SK-N-SH treated with all-trans-retinoic acid at 6 μM for 48 hours (cell line): Measurements from ENCODE around the gene CDYL.

ENCODE experiments used
- ATAC-seq: fragments of 200-7000 bp; cut with Tn5 transposase; 3 replicates; pipeline ENCODE4 v1.9.1; 2020; ENCODE audit warnings: mild to moderate bottlenecking, moderate library complexity
- ARNTL ChIP-seq: fragments of 450-650 bp; formaldehyde crosslinking; IDR thresholded peaks from 2 replicates; pipeline ENCODE4 v1.5.0; 2020; ENCODE audit warnings: low read depth, mild to moderate bottlenecking, moderate library complexity, borderline replicate concordance
- CREB5 ChIP-seq: fragments of 250-450 bp; sonication (Bioruptor Pico); IDR thresholded peaks from 2 replicates; pipeline ENCODE4 v1.5.1; 2020; ENCODE audit warnings: low read depth, mild to moderate bottlenecking, moderate library complexity
- CSDC2 ChIP-seq: fragments of 250-450 bp; sonication (Bioruptor Pico); IDR thresholded peaks from 2 replicates; pipeline ENCODE4 v1.5.0; 2020; ENCODE audit warnings: mild to moderate bottlenecking, moderate library complexity
- CSRNP3 ChIP-seq: fragments of 250-450 bp; sonication (Bioruptor Pico); IDR thresholded peaks from 2 replicates; pipeline ENCODE4 v1.5.1; 2021; ENCODE audit warnings: mild to moderate bottlenecking, moderate library complexity
- ESRRG ChIP-seq: fragments of 250-450 bp; sonication (Bioruptor Pico); IDR thresholded peaks from 2 replicates; pipeline ENCODE4 v1.6.1; 2021; ENCODE audit warnings: mild to moderate bottlenecking
- GLIS3 ChIP-seq: fragments of 250-450 bp; sonication (Bioruptor Pico); IDR thresholded peaks from 2 replicates; pipeline ENCODE4 v1.5.0; 2020; ENCODE audit warnings: mild to moderate bottlenecking, moderate library complexity
- PATZ1 ChIP-seq: fragments of 250-450 bp; sonication (Bioruptor Pico); IDR thresholded peaks from 2 replicates; pipeline ENCODE4 v1.8.0; 2020; ENCODE audit warnings: mild to moderate bottlenecking, moderate library complexity, borderline replicate concordance
- POU6F1 ChIP-seq: fragments of 250-450 bp; sonication (Bioruptor Pico); IDR thresholded peaks from 2 replicates; pipeline ENCODE4 v1.8.0; 2021; ENCODE audit warnings: low read depth, mild to moderate bottlenecking, moderate library complexity, borderline replicate concordance
- PPARA ChIP-seq: fragments of 250-450 bp; sonication (Bioruptor Pico); IDR thresholded peaks from 2 replicates; pipeline ENCODE4 v1.5.0; 2020; ENCODE audit warnings: mild to moderate bottlenecking, borderline replicate concordance
- RARB ChIP-seq: fragments of 250-450 bp; sonication (Bioruptor Pico); IDR thresholded peaks from 2 replicates; pipeline ENCODE4 v1.8.0; 2021; ENCODE audit warnings: mild to moderate bottlenecking, moderate library complexity
- SNAI2 ChIP-seq: fragments of 250-450 bp; sonication (Bioruptor Pico); IDR thresholded peaks from 2 replicates; pipeline ENCODE4 v1.5.0; 2020; ENCODE audit warnings: mild to moderate bottlenecking, moderate library complexity
- TCF4 ChIP-seq: fragments of 250-450 bp; sonication (Bioruptor Pico); IDR thresholded peaks from 2 replicates; pipeline ENCODE4 v1.8.0; 2021; ENCODE audit warnings: mild to moderate bottlenecking, moderate library complexity, borderline replicate concordance
- TOX ChIP-seq: fragments of 250-450 bp; sonication (Bioruptor Pico); IDR thresholded peaks from 2 replicates; pipeline ENCODE4 v1.8.0; 2021; ENCODE audit warnings: mild to moderate bottlenecking, moderate library complexity, borderline replicate concordance
- TSHZ2 ChIP-seq: fragments of 250-450 bp; sonication (Bioruptor Pico); IDR thresholded peaks from 2 replicates; pipeline ENCODE4 v1.5.0; 2020; ENCODE audit warnings: mild to moderate bottlenecking, moderate library complexity
- ZC3H10 ChIP-seq: fragments of 250-450 bp; sonication (Bioruptor Pico); IDR thresholded peaks from 2 replicates; pipeline ENCODE4 v1.5.1; 2021; ENCODE audit warnings: mild to moderate bottlenecking, moderate library complexity
- ZFP3 ChIP-seq: fragments of 250-450 bp; sonication (Bioruptor Pico); IDR thresholded peaks from 2 replicates; pipeline ENCODE4 v1.5.0; 2020; ENCODE audit warnings: mild to moderate bottlenecking, moderate library complexity
- ZNF565 ChIP-seq: fragments of 450-650 bp; formaldehyde crosslinking; conservative IDR thresholded peaks from 2 replicates; pipeline ENCODE4 v1.5.0; 2020; ENCODE audit warnings: low read depth, mild to moderate bottlenecking, moderate library complexity
- ZNF70 ChIP-seq: fragments of 450-650 bp; formaldehyde crosslinking; IDR thresholded peaks from 2 replicates; pipeline ENCODE4 v1.5.0; 2020; ENCODE audit warnings: mild to moderate bottlenecking, moderate library complexity
- ZNF8 ChIP-seq: fragments of 450-650 bp; formaldehyde crosslinking; IDR thresholded peaks from 2 replicates; pipeline ENCODE4 v1.5.0; 2020; ENCODE audit warnings: mild to moderate bottlenecking, moderate library complexity

The CDYL gene

GRCh38 chr6:4994741-4995140 lies 218.5 kb downstream of the CDYL start:
- no peak for ATAC-seq
- TF ChIP-seq TSHZ2 (CRISPR knock-in tag) (no peak), CREB5 (CRISPR knock-in tag) (no peak), PPARA (no peak), ZNF565 (CRISPR knock-in tag) (no peak), CSDC2 (no peak), ZC3H10 (no peak)
- TF ChIP-seq, all 23 proteins: peak for 0

GRCh38 chr6:4997862-4998261 lies 221.7 kb downstream of the CDYL start:
- TF ChIP-seq TCF4 (CRISPR knock-in tag) (no peak), ZC3H10 (no peak), ZNF8 (CRISPR knock-in tag) (no peak), PPARA (no peak), ZNF70 (CRISPR knock-in tag) (no peak), TSHZ2 (CRISPR knock-in tag) (no peak), ARNTL (CRISPR knock-in tag) (no peak), PATZ1 (CRISPR knock-in tag) (no peak), CSRNP3 (no peak), ZFP3 (CRISPR knock-in tag) (no peak), ESRRG (CRISPR knock-in tag) (no peak), POU6F1 (CRISPR knock-in tag) (no peak), CREB5 (CRISPR knock-in tag) (no peak)
- ATAC-seq = no peak

GRCh38 chr6:4999586-4999985 lies 223.4 kb downstream of the CDYL start:
- ATAC-seq = no peak
- TF ChIP-seq SNAI2 (no peak), GLIS3 (no peak), TCF4 (CRISPR knock-in tag) (no peak), ZNF70 (CRISPR knock-in tag) (no peak), PATZ1 (CRISPR knock-in tag) (no peak), ZC3H10 (no peak), RARB (CRISPR knock-in tag) (no peak), ESRRG (CRISPR knock-in tag) (no peak), TOX (CRISPR knock-in tag) (no peak), POU6F1 (CRISPR knock-in tag) (no peak)
